Measurements from ENCODE around the gene APRT.

GRCh38 chr16:88779406-88780141 is 32.2 kb downstream of the APRT start:
- TF ChIP-seq EP300 (IDR thresholded peaks at IDR 0.05), result no peak
- TF ChIP-seq POLR2A (IDR thresholded peaks at IDR 0.05), result no peak
- no peak for TF ChIP-seq POLR2AphosphoS5 (IDR thresholded peaks at IDR 0.05)
- no peak for TF ChIP-seq CTCF (IDR thresholded peaks at IDR 0.05)
